GM23338 (cell line): ENCODE data around the gene DNASE1L1. TPM values are rescaled to one million over a fixed set of nuclear protein-coding genes. Genes with fewer than 3 reads are reported as not detected.

Source experiments
- ATAC-seq: fragments of 200-7000 bp; cut with Tn5 transposase; 3 replicates; pipeline ENCODE4 v1.9.1; 2020
- DNase-seq: peaks from one replicate; pipeline ENCODE4 v3.0.0-alpha.2; 2015; ENCODE audit warnings: low spot score
- H2AFZ ChIP-seq: fragments of 200-600 bp; sonication (generic); 2 replicates; pipeline ENCODE4 v1.8.0; 2016; ENCODE audit warnings: antibody characterized with exemption, mild to moderate bottlenecking, moderate library complexity
- H3F3A ChIP-seq: fragments of 200-600 bp; sonication (generic); replicated peaks from 2 replicates; pipeline ENCODE4 v1.8.0; 2017; ENCODE audit warnings: antibody characterized with exemption, mixed run types, low read depth
- H3K27ac ChIP-seq: fragments of 200-600 bp; sonication (generic); 2 replicates; pipeline ENCODE4 v1.6.1; 2016; ENCODE audit warnings: low read depth
- H3K27me3 ChIP-seq: fragments of 200-600 bp; sonication (generic); 2 replicates; pipeline ENCODE4 v1.8.0; 2016; ENCODE audit warnings: mild to moderate bottlenecking, mixed run types, moderate library complexity; ENCODE audit not compliant: insufficient read depth
- H3K36me3 ChIP-seq: fragments of 200-600 bp; sonication (generic); 2 replicates; pipeline ENCODE4 v1.8.0; 2016; ENCODE audit warnings: mild to moderate bottlenecking; ENCODE audit not compliant: insufficient read depth
- H3K4me1 ChIP-seq: fragments of 200-600 bp; sonication (generic); 2 replicates; pipeline ENCODE4 v1.8.0; 2016; ENCODE audit warnings: mild to moderate bottlenecking, moderate library complexity; ENCODE audit not compliant: insufficient read depth
- H3K4me2 ChIP-seq: fragments of 200-600 bp; sonication (generic); 2 replicates; pipeline ENCODE4 v1.7.1; 2017; ENCODE audit warnings: mixed run types
- H3K4me3 ChIP-seq: fragments of 200-600 bp; sonication (generic); 2 replicates; pipeline ENCODE4 v1.6.1; 2016; ENCODE audit warnings: mixed run types
- H3K79me2 ChIP-seq: fragments of 200-600 bp; sonication (generic); replicated peaks from 2 replicates; pipeline ENCODE4 v1.8.0; 2017; ENCODE audit warnings: mild to moderate bottlenecking; ENCODE audit not compliant: insufficient read depth
- H3K9me2 ChIP-seq: fragments of 200-600 bp; sonication (generic); 2 replicates; pipeline ENCODE4 v1.8.0; 2017; ENCODE audit not compliant: insufficient read depth
- H4K20me1 ChIP-seq: fragments of 200-600 bp; sonication (generic); replicated peaks from 2 replicates; pipeline ENCODE4 v1.8.0; 2017; ENCODE audit warnings: mild to moderate bottlenecking; ENCODE audit not compliant: insufficient read depth
- H3K27ac Mint-ChIP-seq: 2 replicates; pipeline ENCODE4 v1.8.0; 2020; ENCODE audit warnings: inconsistent platforms, mild to moderate bottlenecking, moderate library complexity, mixed read lengths
- H3K27me3 Mint-ChIP-seq: 3 replicates; pipeline ENCODE4 v1.8.0; 2022; ENCODE audit warnings: low read depth, mild to moderate bottlenecking, moderate library complexity, mixed read lengths, inconsistent platforms; ENCODE audit not compliant: insufficient read depth, poor library complexity
- H3K36me3 Mint-ChIP-seq: 3 replicates; pipeline ENCODE4 v1.8.0; 2021; ENCODE audit warnings: low read depth, mild to moderate bottlenecking, inconsistent platforms, moderate library complexity, mixed read lengths
- H3K4me1 Mint-ChIP-seq: 3 replicates; pipeline ENCODE4 v1.8.0; 2020; ENCODE audit warnings: mild to moderate bottlenecking, inconsistent platforms, mixed read lengths
- H3K4me3 Mint-ChIP-seq: 3 replicates; pipeline ENCODE4 v1.8.0; 2021; ENCODE audit warnings: moderate library complexity, mild to moderate bottlenecking, inconsistent platforms, mixed read lengths
- H3K9me3 Mint-ChIP-seq: 3 replicates; pipeline ENCODE4 v1.8.0; 2020; ENCODE audit warnings: moderate library complexity, mild to moderate bottlenecking, inconsistent platforms, mixed read lengths
- CREB1 ChIP-seq: fragments of 250-450 bp; sonication (Bioruptor Pico); IDR thresholded peaks from 2 replicates; pipeline ENCODE4 v1.5.0; 2020; ENCODE audit warnings: low read depth, mild to moderate bottlenecking, moderate library complexity
- CTCF ChIP-seq, 2 experiments: fragments of 200-600 bp in 1 of 2; sonication (generic) in 1 of 2; conservative IDR thresholded peaks; 2 replicates each; pipeline versions ENCODE4 v1.5.1 to v1.6.1; 2016 to 2017; ENCODE audit warnings: antibody characterized with exemption in 2 of 2, low read depth in 2 of 2, mild to moderate bottlenecking in 2 of 2, moderate library complexity in 1 of 2
- EZH2 ChIP-seq: fragments of 200-600 bp; sonication (generic); IDR thresholded peaks from one replicate; pipeline ENCODE4 v1.8.0; 2017; ENCODE audit warnings: antibody characterized with exemption, mild to moderate bottlenecking, low read depth; ENCODE audit not compliant: unreplicated experiment
- POLR2AphosphoS5 ChIP-seq: IDR thresholded peaks from 2 replicates; pipeline ENCODE4 v1.6.1; 2016; ENCODE audit warnings: antibody characterized with exemption, low read depth
- REST ChIP-seq: IDR thresholded peaks from one replicate; pipeline ENCODE4 v1.6.1; 2018; ENCODE audit warnings: antibody characterized with exemption; ENCODE audit not compliant: unreplicated experiment
- STAT1 ChIP-seq: IDR thresholded peaks from one replicate; pipeline ENCODE4 v1.6.1; 2016; ENCODE audit warnings: antibody characterized with exemption; ENCODE audit not compliant: unreplicated experiment
- ZNF114 ChIP-seq: fragments of 250-450 bp; sonication (Bioruptor Pico); IDR thresholded peaks from 2 replicates; pipeline ENCODE4 v1.5.0; 2020; ENCODE audit warnings: mild to moderate bottlenecking, moderate library complexity
- ZNF331 ChIP-seq: fragments of 250-450 bp; sonication (Bioruptor Pico); IDR thresholded peaks from 2 replicates; pipeline ENCODE4 v1.5.0; 2020; ENCODE audit warnings: low read depth, mild to moderate bottlenecking, moderate library complexity
- ZNF462 ChIP-seq: fragments of 250-450 bp; sonication (Bioruptor Pico); IDR thresholded peaks from 2 replicates; pipeline ENCODE4 v1.5.0; 2020; ENCODE audit warnings: mild to moderate bottlenecking, moderate library complexity
- polyA plus RNA-seq: library from polyadenylated mRNA; unstranded; fragments of >200 nt; fragmentation: Nextera tagmentation; extraction: Ambion mirVana; gene quantifications from 2 replicates; pipeline ENCODE4 v1.2.1, GENCODE V29; 2016
- total RNA-seq: library from RNA; depleted of rRNA; stranded (reverse); fragments of >200 nt; shearing (Covaris generic); gene quantifications from 2 replicates; pipeline ENCODE4 v1.2.3, GENCODE V29; 2014

Gene DNASE1L1
- total and polyA plus RNA-seq, 2 experiments from 2014 or later = 3.3 to 16.1 TPM

- H2AFZ ChIP-seq = no peak overlapping the region
- DNase-seq = no peak
- H3K4me1 ChIP-seq = no peaks in the 10 kb centered on the region
- H3K4me2 ChIP-seq = no peak overlapping the region
- no peaks in the 10 kb centered on the region for H3K9me2 ChIP-seq
- peaks cover 9% of the 10 kb centered on the region for H3K36me3 ChIP-seq
- Mint-ChIP-seq H3K36me3 (peaks cover 75% of the 10 kb centered on the region), H3K9me3 (peaks cover 5% of the 10 kb centered on the region; the same call in 2 of the 3 replicates), H3K4me1 (no peaks in the 10 kb centered on the region; the same call in 2 of the 3 replicates), H3K27me3 (peaks cover 23% of the 10 kb centered on the region), H3K27ac (peak overlapping the region; percentile 70; the same call in 1 of the 2 replicates), H3K4me3 (no peak overlapping the region)
- H3K79me2 ChIP-seq = peaks cover 55% of the 10 kb centered on the region
- no peaks in the 10 kb centered on the region for H3K27me3 ChIP-seq
- H4K20me1 ChIP-seq = peaks cover 6% of the 10 kb centered on the region
- no peak overlapping the region for H3K4me3 ChIP-seq
- TF ChIP-seq POLR2AphosphoS5 = no peak; the same call in 1 of the 2 replicates
- no peak for TF ChIP-seq ZNF331 (CRISPR knock-in tag)
- 0 out of 2 replicates have a peak overlapping the region, but pooled peaks have one; percentile 19 for H3K27ac ChIP-seq
- H3F3A ChIP-seq = 0 out of 2 replicates have a peak, but pooled peaks cover 4% of the 10 kb centered on the region
- no peak for ATAC-seq
These were observed 42.4 kb downstream of the DNASE1L1 start for GRCh38 chrX:154366666-154367055.

GRCh38 chrX:154365997-154366665, 42.9 kb downstream of the DNASE1L1 start:
- H3K4me1 Mint-ChIP-seq = no peaks in the 10 kb centered on the region; the same call in 2 of the 3 replicates
- Histone ChIP-seq H3K36me3 (peaks cover 13% of the 10 kb centered on the region), H3K27me3 (no peaks in the 10 kb centered on the region), H4K20me1 (peaks cover 6% of the 10 kb centered on the region), H3K4me3 (no peak overlapping the region), H3K4me2 (no peak overlapping the region), H3F3A (0 out of 2 replicates have a peak, but pooled peaks cover 4% of the 10 kb centered on the region), H3K9me2 (no peaks in the 10 kb centered on the region), H3K79me2 (peaks cover 55% of the 10 kb centered on the region), H2AFZ (no peak overlapping the region), H3K27ac (no peak overlapping the region), H3K4me1 (no peaks in the 10 kb centered on the region)
- peaks cover 81% of the 10 kb centered on the region for H3K36me3 Mint-ChIP-seq
- H3K4me3 Mint-ChIP-seq = no peak overlapping the region
- ATAC-seq (no peak), DNase-seq (no peak)
- peaks cover 5% of the 10 kb centered on the region; the same call in 2 of the 3 replicates for H3K9me3 Mint-ChIP-seq
- H3K27me3 Mint-ChIP-seq = peaks cover 23% of the 10 kb centered on the region
- no peak overlapping the region for H3K27ac Mint-ChIP-seq
- TF ChIP-seq ZNF331 (CRISPR knock-in tag) (no peak), STAT1 (no peak), ZNF462 (CRISPR knock-in tag) (no peak), EZH2 (no peak), CTCF (conservative IDR thresholded peaks at IDR 0.05; ENCODE audit: low read depth in 2 of 2) (no peak), CREB1 (CRISPR knock-in tag) (no peak), REST (no peak), POLR2AphosphoS5 (no peak; the same call in none of the 2 replicates), ZNF114 (CRISPR knock-in tag) (no peak)
